Suprapubic skin (tissue), 4 donors: ENCODE results near the gene WNT3. TPM values are rescaled to one million over a fixed set of nuclear protein-coding genes. Genes with fewer than 3 reads are reported as not detected.

Experiments used
- DNase-seq, 2 donors: peaks; one replicate each; pipeline ENCODE4 v3.0.0-alpha.2; 2019; ENCODE audit warnings: low spot score in 2 of 2
- H3K27ac ChIP-seq: fragments of 200-600 bp; sonication (generic); one replicate; pipeline ENCODE4 v1.5.1; 2019
- H3K27me3 ChIP-seq: fragments of 200-600 bp; sonication (generic); one replicate; pipeline ENCODE4 v1.5.1; 2019
- H3K36me3 ChIP-seq: fragments of 200-600 bp; sonication (generic); one replicate; pipeline ENCODE4 v1.5.1; 2019
- H3K4me1 ChIP-seq: fragments of 200-600 bp; sonication (generic); one replicate; pipeline ENCODE4 v1.5.1; 2019
- H3K4me3 ChIP-seq: fragments of 200-600 bp; sonication (generic); one replicate; pipeline ENCODE4 v1.5.1; 2019; ENCODE audit warnings: mild to moderate bottlenecking
- H3K9me3 ChIP-seq: fragments of 200-600 bp; sonication (generic); one replicate; pipeline ENCODE4 v1.5.1; 2019
- CTCF ChIP-seq, 2 donors: fragments of 200-600 bp in 1 of 2; fragments of 450-650 bp in 1 of 2; sonication (generic) in 1 of 2; IDR thresholded peaks; one replicate each; pipeline ENCODE4 v1.5.1; 2016 to 2019; ENCODE audit warnings: antibody characterized with exemption in 2 of 2, mild to moderate bottlenecking in 1 of 2, moderate library complexity in 1 of 2
- EP300 ChIP-seq: sonication (generic); formaldehyde crosslinking; IDR thresholded peaks from one replicate; pipeline ENCODE4 v1.6.1; 2017; ENCODE audit warnings: antibody characterized with exemption
- POLR2A ChIP-seq, 2 donors: fragments of 450-650 bp; IDR thresholded peaks; one replicate each; pipeline ENCODE4 v1.6.1; 2017; ENCODE audit warnings: antibody characterized with exemption in 2 of 2, mild to moderate bottlenecking in 2 of 2, moderate library complexity in 2 of 2
- POLR2AphosphoS5 ChIP-seq, 3 donors: sonication (generic); formaldehyde crosslinking; IDR thresholded peaks; one replicate each; pipeline ENCODE4 v1.6.1; 2017; ENCODE audit warnings: antibody characterized with exemption in 3 of 3
- WGBS: methylation state at CpG from one replicate; pipeline ENCODE4 v1.1.5; 2018; 5-methylcytosine and 5-hydroxymethylcytosine counted together
- total RNA-seq, 4 donors: library from RNA; depleted of rRNA; stranded (reverse); fragments of >200 nt; gene quantifications; one replicate each; pipeline ENCODE4 v1.1.0, GENCODE V29; 2016

The WNT3 gene
- total RNA-seq, 4 donors from 2014 or later, result 39.3 to 84.9 (median 61.7) TPM

GRCh38 chr17:46776298-46777005 lies 42.0 kb downstream of the WNT3 start:
- H3K4me1 ChIP-seq, result peaks cover 12% of the 10 kb centered on the region
- H3K27me3 ChIP-seq, result peaks cover 2% of the 10 kb centered on the region
- WGBS, result 93% methylated on average over 10 of the region's 12 CpGs
- no peak overlapping the region for H3K4me3 ChIP-seq
- H3K9me3 ChIP-seq, result no peaks in the 10 kb centered on the region
- TF ChIP-seq EP300, result no peak
- TF ChIP-seq POLR2A (IDR thresholded peaks at IDR 0.05), result no peak
- TF ChIP-seq POLR2AphosphoS5 (IDR thresholded peaks at IDR 0.05), result no peak
- TF ChIP-seq CTCF (IDR thresholded peaks at IDR 0.05), result no peak
- no peak for DNase-seq
- no peak overlapping the region for H3K27ac ChIP-seq
- H3K36me3 ChIP-seq, result no peaks in the 10 kb centered on the region

GRCh38 chr17:46774108-46774737 lies 44.3 kb downstream of the WNT3 start:
- WGBS, result 82% methylated on average over 10 of the region's 10 CpGs
- TF ChIP-seq POLR2A (IDR thresholded peaks at IDR 0.05) (no peak), POLR2AphosphoS5 (IDR thresholded peaks at IDR 0.05) (no peak), EP300 (no peak), CTCF (IDR thresholded peaks at IDR 0.05) (no peak)
- Histone ChIP-seq H3K4me3 (no peak overlapping the region), H3K4me1 (peaks cover 28% of the 10 kb centered on the region), H3K36me3 (no peaks in the 10 kb centered on the region), H3K9me3 (no peaks in the 10 kb centered on the region), H3K27ac (no peak overlapping the region), H3K27me3 (no peaks in the 10 kb centered on the region)
- peak in 1 of 2 donors; percentile 42 for DNase-seq

DNA sequence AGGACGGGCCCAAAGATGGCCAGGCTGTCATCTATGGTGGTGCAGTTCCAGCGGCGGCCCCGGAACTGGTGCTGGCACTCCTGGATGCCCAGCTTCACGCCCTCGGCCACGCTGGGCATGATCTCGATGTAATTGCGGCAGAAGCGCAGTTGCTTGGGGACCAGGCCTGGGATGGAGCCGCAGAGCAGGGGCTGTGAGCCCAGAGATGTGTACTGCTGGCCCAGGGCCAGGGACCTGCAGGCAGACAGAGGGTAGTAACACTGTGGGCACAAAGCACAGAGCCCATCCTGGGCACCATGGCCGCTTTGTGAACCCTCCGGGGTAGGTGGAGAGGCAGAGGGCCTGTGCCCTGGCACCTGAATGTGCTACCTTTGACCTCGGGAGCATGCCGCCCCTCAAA lies 44.8 kb downstream of the WNT3 start:
- peak in 1 of 2 donors; percentile 55 for DNase-seq
- no peaks in the 10 kb centered on the region for H3K36me3 ChIP-seq
- no peaks in the 10 kb centered on the region for H3K9me3 ChIP-seq
- peaks cover 28% of the 10 kb centered on the region for H3K4me1 ChIP-seq
- no peak overlapping the region for H3K4me3 ChIP-seq
- WGBS, result 91% methylated on average over 7 of the region's 15 CpGs
- H3K27me3 ChIP-seq, result no peaks in the 10 kb centered on the region
- H3K27ac ChIP-seq, result no peak overlapping the region
- TF ChIP-seq CTCF (IDR thresholded peaks at IDR 0.05) (no peak), POLR2A (IDR thresholded peaks at IDR 0.05) (no peak), POLR2AphosphoS5 (IDR thresholded peaks at IDR 0.05) (no peak), EP300 (no peak)

GRCh38 chr17:46773221-46773605 lies 45.3 kb downstream of the WNT3 start:
- Histone ChIP-seq H3K4me3 (no peak overlapping the region), H3K27ac (no peak overlapping the region), H3K4me1 (peaks cover 28% of the 10 kb centered on the region), H3K36me3 (no peaks in the 10 kb centered on the region), H3K27me3 (no peaks in the 10 kb centered on the region), H3K9me3 (no peaks in the 10 kb centered on the region)
- peak in 1 of 2 donors; percentile 55 for DNase-seq
- WGBS, result 82% methylated on average over 5 of the region's 6 CpGs
- TF ChIP-seq CTCF (IDR thresholded peaks at IDR 0.05) (no peak), EP300 (no peak), POLR2A (IDR thresholded peaks at IDR 0.05) (no peak), POLR2AphosphoS5 (IDR thresholded peaks at IDR 0.05) (no peak)

GRCh38 chr17:46772475-46773220 lies 45.8 kb downstream of the WNT3 start:
- no peaks in the 10 kb centered on the region for H3K9me3 ChIP-seq
- TF ChIP-seq CTCF (IDR thresholded peaks at IDR 0.05) (no peak), POLR2A (IDR thresholded peaks at IDR 0.05) (no peak), POLR2AphosphoS5 (IDR thresholded peaks at IDR 0.05) (no peak), EP300 (no peak)
- no peak overlapping the region for H3K27ac ChIP-seq
- H3K36me3 ChIP-seq, result no peaks in the 10 kb centered on the region
- H3K4me1 ChIP-seq, result peaks cover 28% of the 10 kb centered on the region
- H3K27me3 ChIP-seq, result no peaks in the 10 kb centered on the region
- no peak for DNase-seq
- peak overlapping the region; percentile 64 for H3K4me3 ChIP-seq
- 22% methylated on average over 14 of the region's 16 CpGs for WGBS
